HTERT RPE-1 (cell line): ENCODE data around the gene AKAP13.
"Not testable (repeated sequence)": the region's sequence is repeated elsewhere in the genome, so short reads cannot be mapped to it uniquely, and the experiment has no call there.

ENCODE experiments used
- in situ Hi-C: fragments of 300-500 bp; cut with MboI; formaldehyde crosslinking; loops from 4 replicates; pipeline ENCODE4 v1.14.3; 2020; ENCODE audit warnings: low sequenced_read_pairs

The AKAP13 gene

DNA sequence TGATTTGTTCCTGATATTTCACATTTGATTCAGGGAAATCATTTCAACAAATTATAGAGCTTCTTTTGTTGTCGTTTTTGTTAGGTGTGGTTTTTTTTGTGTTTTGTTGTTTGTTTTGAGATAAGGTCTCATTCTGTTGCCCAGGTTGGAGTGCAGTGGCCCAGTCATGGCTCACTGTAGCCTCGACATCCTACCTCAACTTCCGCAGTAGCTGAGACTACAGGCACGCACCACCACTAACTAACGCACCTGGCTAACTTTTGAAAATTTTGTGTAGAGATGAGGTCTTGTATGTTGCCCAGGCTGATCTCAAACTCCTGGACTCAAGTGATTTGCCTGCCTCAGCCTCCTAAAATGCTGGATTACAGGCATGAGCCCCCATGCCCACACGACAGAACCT lies 177.0 kb downstream of the AKAP13 start:
- in situ Hi-C loops, result no loop called here

DNA sequence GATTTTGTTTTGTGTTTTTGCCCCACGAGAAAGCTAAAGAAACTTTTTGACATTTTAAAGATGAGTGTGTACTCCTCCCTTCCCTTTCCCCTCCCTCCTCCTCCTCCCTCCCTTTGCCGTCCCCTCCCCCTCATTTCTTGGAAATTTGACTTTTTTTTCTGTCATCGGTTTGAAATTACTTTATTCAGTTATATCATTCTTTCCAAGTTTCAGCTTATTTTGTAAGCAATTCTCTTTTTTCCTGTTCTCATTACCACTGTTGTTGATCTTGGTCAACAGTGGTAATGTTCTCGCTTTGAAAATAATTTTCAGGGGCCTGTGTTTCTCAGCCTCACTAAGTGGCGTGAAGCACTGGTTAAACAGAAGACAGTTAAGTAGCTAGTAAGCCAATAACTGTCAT lies 178.4 kb downstream of the AKAP13 start:
- in situ Hi-C loops, result no loop called here

DNA sequence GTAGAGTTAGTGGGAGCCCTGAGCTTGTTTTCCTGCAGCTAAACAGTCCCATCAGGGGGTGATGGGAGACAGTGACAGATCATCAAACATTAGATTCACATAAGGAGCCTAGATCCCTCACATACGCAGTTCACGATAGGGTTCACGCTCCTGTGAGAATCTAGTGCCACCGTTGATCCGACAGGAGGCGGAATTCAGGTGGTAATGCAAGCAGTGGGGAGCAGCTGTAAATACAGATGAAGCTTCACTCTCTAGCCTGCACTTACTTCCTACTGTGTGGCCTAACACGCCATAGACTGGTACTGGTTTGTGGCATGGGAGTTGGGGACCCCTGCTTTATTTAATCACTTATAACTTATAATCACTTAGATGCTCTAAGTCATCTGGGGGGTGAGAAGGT lies 179.1 kb downstream of the AKAP13 start:
- in situ Hi-C loops, result no loop called here

DNA sequence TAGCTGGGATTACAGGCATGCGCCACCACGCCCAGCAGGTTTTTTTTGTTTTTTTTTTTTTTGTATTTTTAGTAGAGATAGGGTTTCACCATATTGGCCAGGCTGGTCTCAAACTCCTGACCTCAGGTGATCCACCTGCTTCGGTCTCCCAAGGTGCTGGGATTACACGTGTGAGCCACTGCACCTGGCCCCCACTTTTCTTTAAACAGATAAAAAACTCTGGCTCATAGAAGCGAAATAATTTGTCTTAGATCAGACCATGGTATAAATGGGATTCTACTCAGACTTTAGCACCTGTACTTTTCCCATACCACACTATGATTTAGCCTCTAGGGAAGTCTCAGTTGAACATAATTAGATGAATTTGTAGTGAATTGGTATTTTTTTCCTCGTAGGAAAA lies 182.4 kb downstream of the AKAP13 start:
- in situ Hi-C loops, result no loop called here

DNA sequence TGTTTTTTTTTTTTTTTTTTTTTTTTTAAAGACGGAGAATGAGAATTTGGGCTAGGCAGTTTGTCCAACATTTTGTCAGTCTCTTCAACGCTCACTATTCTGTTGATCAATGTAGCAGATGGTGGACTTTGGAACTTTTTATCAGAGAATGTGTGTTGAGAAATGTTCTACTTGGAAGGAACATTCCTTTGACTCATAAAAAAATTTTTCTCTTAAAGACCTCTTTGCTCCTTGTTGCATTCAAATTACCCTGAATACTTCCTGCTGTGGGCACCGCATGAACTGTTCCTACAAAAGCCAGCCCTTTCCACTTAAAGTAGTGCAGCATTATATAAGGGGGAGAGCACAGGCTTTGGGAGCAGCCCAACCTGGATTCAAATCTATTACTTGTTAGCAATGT lies 182.9 kb downstream of the AKAP13 start:
- in situ Hi-C loops, result no loop called here

DNA sequence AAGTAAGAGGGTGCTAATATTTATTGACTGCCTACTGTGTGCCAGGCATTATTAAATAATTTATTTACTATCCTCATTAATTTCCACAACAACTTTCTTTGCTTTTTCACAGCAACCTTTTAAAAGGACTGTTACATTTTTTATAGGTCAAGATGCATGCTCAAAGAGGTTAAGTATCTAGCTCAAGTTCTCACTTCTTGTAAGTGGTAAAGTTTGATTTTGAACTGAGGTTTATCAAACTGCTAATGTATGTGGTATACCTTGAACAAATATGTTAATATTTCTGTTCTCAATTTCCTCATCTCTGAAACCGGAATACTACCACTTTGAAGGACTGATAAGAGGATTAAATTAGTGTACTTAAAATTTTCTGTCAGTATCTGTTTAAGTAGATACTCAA lies 183.3 kb downstream of the AKAP13 start:
- in situ Hi-C loops, result no loop called here

DNA sequence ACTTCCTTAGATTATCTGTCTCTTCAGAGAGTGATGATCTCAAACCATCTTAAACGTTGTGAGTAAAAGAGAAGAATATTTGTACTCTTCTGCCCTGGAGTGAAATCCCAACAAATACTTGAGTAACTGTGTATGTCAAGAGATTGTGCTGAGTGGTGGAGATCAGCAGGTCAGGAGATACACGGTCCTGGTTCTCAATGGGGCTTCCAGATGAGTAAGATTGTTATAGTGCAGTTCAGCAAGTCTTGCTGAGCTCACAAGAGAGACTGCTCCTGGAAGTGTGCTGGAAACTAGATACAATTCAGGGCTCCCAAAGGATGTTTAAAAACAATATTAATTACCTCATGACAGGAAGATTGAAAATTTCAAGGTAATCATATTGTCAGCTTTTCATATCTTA lies 184.3 kb downstream of the AKAP13 start:
- in situ Hi-C loops, result no loop called here

DNA sequence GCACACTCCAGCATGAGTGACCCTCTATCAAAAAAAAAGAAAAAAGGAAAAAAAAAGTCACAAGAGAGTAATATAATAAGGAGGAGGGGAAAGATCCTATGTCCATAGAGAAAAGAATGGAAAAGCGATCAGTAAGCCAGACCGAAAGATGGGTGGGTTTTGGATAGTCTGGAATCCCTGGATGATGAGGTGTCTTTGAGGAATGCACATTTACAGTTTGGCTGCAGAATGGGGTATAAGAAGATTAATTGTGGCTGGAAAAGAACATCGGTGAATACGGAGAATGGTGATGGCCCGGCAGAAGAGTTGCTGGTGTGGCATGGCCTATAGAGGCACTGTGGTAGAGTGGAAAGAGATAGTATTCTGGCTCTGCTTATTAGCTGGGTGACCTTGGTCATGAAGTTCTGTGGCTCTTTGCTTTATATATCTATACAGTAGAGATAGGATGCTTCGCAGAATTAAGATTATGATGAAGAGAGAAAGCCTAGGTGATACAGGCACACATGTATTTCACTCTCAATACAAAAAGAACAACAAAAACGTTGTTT lies 187.9 kb downstream of the AKAP13 start:
- in situ Hi-C loops, result no loop called here

DNA sequence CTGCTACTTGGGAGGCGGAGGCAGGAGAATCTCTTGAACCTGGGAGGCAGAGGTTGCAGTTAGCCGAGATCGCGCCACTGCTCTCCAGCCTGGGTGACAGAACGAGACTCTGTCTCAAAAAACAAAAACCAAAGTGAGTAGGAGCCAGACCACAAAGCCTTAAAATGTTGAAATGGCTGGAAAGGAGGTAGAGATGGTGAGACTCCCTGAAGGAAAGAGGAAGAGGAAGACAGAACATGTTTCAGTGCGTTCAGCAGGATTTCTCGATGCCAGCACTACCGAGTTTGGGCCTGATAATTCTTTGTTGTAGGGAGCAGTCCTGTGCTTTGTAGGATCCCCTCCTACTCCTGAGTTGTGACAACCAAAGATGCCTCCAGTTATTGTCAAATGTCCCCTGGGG lies 189.9 kb downstream of the AKAP13 start:
- in situ Hi-C loops, result no loop called here

DNA sequence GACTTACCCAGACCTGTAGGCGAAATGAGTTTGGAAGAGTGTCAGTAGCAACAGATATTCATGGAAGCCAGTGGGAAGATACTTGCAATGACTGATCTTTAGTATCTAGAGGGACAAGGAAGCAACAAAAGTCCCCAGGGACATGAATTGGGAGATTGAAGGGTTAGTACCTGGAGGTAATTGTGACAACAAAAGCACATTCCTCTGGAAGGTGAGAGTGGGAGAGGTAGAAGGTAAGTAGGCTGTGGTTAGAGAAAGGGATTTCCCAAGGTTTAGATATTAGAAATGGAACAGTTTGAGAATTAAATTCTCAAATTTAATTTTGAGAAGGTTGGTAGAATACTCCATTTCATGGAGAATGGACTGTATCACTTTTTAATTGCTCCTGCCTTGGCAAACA lies 191.4 kb downstream of the AKAP13 start:
- in situ Hi-C loops, result no loop called here

DNA sequence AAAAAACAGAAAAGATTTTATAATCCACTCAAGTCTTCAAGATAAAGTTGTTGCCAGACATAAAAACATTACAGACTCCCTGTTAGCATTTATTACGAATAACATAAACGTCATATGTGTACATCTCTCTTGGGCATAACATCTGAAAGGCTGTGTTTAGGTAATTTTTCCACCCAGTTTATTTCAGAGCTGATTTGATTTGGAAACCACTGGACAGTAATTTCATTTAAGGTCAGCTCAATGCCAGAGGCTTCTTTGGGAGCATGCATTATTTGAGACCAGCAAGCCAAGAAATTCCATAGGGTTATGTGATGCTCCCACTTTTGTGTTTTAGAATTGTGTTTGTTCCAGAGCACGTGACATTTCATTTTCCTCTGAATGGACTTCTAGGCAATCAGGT lies 196.0 kb downstream of the AKAP13 start:
- in situ Hi-C loops, result no loop called here

DNA sequence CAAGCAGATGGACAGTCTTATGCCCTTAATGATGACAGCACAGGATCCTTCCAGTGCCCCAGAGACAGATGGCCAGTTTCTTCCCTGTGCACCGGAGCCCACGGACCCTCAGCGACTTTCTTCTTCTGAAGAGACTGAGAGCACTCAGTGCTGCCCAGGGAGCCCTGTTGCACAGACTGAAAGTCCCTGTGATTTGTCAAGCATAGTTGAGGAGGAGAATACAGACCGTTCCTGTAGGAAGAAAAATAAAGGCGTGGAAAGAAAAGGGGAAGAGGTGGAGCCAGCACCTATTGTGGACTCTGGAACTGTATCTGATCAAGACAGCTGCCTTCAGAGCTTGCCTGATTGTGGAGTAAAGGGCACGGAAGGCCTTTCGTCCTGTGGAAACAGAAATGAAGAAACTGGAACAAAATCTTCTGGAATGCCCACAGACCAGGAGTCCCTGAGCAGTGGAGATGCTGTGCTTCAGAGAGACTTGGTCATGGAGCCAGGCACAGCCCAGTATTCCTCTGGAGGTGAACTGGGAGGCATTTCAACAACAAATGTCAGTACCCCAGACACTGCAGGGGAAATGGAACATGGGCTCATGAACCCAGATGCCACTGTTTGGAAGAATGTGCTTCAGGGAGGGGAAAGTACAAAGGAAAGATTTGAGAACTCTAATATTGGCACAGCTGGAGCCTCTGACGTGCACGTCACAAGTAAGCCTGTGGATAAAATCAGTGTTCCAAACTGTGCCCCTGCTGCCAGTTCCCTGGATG lies 198.7 kb downstream of the AKAP13 start:
- in situ Hi-C loops, result no loop called here

DNA sequence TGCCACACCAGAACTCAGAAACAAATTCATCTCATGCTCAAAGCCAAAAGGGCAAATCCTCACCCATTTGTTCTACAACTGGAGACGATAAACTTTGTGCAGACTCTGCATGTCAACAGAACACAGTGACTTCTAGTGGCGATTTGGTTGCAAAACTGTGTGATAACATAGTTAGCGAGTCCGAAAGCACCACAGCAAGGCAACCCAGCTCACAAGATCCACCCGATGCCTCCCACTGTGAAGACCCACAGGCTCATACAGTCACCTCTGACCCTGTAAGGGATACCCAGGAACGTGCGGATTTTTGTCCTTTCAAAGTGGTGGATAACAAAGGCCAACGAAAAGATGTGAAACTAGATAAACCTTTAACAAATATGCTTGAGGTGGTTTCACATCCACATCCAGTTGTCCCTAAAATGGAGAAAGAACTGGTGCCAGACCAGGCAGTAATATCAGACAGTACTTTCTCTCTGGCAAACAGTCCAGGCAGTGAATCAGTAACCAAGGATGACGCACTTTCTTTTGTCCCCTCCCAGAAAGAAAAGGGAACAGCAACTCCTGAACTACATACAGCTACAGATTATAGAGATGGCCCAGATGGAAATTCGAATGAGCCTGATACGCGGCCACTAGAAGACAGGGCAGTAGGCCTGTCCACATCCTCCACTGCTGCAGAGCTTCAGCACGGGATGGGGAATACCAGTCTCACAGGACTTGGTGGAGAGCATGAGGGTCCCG lies 199.7 kb downstream of the AKAP13 start:
- in situ Hi-C loops, result no loop called here

DNA sequence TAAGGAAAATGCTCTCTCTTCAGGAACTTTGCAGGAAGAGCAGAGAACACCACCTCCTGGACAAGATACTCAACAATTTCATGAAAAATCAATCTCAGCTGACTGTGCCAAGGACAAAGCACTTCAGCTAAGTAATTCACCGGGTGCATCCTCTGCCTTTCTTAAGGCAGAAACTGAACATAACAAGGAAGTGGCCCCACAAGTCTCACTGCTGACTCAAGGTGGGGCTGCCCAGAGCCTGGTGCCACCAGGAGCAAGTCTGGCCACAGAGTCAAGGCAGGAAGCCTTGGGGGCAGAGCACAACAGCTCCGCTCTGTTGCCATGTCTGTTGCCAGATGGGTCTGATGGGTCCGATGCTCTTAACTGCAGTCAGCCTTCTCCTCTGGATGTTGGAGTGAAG lies 200.5 kb downstream of the AKAP13 start:
- in situ Hi-C loops, result no loop called here

DNA sequence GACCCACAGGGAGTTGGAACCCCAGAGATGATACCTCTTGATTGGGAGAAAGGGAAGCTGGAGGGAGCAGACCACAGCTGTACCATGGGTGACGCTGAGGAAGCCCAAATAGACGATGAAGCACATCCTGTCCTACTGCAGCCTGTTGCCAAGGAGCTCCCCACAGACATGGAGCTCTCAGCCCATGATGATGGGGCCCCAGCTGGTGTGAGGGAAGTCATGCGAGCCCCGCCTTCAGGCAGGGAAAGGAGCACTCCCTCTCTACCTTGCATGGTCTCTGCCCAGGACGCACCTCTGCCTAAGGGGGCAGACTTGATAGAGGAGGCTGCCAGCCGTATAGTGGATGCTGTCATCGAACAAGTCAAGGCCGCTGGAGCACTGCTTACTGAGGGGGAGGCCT lies 201.1 kb downstream of the AKAP13 start:
- in situ Hi-C loops, result no loop called here

DNA sequence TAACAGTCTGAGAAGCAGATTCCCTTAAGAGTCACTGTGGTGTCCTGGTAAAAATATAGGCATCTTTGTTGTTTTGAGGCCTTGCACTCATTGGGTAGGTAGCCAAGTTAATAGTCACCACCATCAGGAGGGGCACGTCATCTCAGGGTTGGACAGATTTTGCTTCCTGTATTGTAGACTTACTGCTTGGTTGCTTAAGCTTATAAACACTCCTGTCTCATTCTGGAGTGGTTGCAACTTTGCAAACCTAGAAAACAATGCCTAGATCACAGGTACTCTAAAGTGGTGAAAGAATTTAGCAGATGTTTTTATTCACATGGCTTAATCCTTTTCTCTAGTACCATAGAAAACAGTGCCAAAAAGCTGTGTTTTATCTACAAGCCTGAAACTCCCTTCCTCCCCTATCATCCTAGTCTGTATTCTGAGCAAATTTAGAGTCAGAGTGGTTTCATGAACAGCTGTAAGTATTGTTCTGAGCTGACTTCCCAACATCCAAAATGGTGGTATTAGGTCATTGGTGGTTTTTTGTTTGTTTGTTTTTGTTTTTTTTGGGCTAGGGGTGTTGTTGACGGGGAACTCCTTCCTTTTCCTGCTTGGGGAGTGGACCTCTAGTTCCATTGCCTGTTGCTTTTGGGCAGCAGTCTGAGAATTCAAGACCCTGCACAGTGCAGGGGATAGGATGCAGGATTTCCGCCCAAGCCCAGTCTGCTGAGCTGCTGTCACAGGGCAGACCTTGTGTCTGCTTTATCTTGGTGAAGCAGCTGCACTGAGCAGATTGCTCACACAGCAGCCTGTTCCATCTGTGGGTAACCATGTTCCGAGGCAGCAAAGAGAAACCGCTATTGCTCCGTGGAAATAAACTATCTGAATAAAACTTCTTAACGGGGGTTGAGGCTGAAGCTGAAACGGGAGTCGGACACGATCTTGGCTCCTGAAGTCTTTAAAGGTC lies 202.0 kb downstream of the AKAP13 start:
- in situ Hi-C loops, result no loop called here

DNA sequence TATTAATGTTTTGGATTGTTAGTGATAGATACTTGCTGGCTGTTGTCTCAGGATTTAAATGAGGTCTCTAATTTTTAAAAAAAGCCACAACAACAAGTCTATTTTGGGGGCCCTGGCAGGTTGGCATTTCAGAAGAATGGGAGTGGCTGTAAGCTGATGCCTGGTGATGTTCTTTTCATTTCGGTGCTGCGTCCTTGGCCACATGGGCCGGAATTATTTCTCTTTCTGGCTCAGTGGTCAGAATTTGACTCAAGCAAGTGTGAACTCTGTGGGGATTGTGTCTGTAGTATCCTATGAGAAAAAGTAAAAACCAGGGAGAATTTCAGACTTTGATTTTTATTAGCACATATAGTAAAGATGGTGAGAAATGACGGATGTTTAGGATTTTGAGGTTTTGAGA lies 203.0 kb downstream of the AKAP13 start:
- in situ Hi-C loops, result no loop called here

DNA sequence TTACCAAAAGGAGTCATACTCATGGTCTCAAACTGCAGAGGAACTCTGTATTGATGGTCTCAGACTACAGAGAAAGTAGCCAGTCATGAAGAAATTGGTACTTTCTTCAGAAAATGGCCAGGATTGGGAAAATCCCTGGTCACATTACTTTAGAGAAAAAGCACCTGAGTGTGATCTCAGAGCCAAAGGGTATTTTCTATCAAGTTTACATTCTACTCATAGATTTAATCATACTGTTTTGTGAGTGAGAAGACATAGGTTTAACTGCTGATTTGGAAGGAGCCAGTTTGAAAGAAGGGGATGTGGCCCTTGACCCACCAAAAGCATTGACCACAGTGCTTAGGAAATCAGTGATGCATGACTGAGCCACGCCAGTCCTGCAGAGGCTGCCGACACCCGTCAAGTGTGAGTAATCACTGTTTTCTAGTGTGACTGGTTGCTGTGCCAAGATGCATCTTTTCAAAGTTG lies 203.6 kb downstream of the AKAP13 start:
- in situ Hi-C loops, result no loop called here

DNA sequence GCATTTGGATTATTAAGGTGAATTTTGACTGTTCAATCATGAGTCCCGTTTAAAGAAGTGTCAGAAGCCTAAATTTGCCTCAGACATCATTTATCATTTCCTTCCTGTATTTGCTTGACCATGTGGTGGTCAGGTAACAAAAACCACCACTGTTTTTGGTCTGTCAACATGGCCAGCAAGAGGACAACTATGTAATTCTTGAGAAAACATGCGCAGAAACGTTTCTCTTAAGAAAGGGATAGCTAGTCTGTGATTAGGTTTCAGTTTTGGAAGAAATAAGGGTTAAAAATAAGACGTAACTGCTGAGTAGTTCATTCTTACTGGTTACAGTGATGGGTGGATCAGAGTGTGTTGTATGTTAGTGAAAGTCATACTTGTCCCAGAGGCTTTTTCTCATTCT lies 204.5 kb downstream of the AKAP13 start:
- in situ Hi-C loops, result no loop called here

DNA sequence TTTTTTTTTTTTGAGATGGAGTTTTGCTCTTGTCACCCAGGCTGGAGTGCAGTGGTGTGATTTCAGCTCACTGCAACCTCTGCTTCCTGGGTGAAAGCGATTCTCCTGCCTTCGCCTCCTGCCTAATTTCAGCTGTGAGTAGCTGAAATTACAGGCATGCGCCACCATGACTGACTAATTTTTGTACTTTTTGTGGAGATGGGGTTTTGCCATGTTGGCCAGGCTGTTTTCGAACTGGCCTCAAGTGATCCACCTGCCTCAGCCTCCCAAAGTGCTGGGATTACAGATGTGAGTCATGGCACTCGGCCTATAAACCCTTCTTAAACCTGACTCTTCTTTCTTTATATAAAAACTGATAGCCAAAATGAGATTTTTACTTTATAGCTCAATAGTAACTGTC lies 205.8 kb downstream of the AKAP13 start:
- in situ Hi-C loops, result not testable (repeated sequence)
